HG03064 (cell line): ENCODE measurements around the gene TBC1D22A.

Experiments used
- ATAC-seq: cut with Tn5 transposase; IDR thresholded peaks from one replicate; pipeline ENCODE4 v1.9.1; 2021; ENCODE audit warnings: low read depth; ENCODE audit not compliant: unreplicated experiment

TBC1D22A gene

GRCh38 chr22:47035425-47035881 lies 273.0 kb downstream of the TBC1D22A start:
- ATAC-seq = no peak

- ATAC-seq = no peak
Measured at GRCh38 chr22:47036352-47036751, 273.9 kb downstream of the TBC1D22A start.

GRCh38 chr22:47036936-47037485 lies 274.6 kb downstream of the TBC1D22A start:
- no peak for ATAC-seq

GRCh38 chr22:47038206-47038835 lies 275.9 kb downstream of the TBC1D22A start:
- no peak for ATAC-seq

GRCh38 chr22:47039356-47039755 lies 276.9 kb downstream of the TBC1D22A start:
- no peak for ATAC-seq

- ATAC-seq = no peak
Measured at GRCh38 chr22:47040486-47041270, 278.2 kb downstream of the TBC1D22A start.

GRCh38 chr22:47041271-47042115 lies 279.0 kb downstream of the TBC1D22A start:
- ATAC-seq = no peak

GRCh38 chr22:47042116-47042825 lies 279.8 kb downstream of the TBC1D22A start:
- no peak for ATAC-seq

- no peak for ATAC-seq
Measured at GRCh38 chr22:47042861-47043496, 280.5 kb downstream of the TBC1D22A start.

GRCh38 chr22:47043835-47044721 lies 281.6 kb downstream of the TBC1D22A start:
- no peak for ATAC-seq

- no peak for ATAC-seq
Measured at GRCh38 chr22:47044722-47045535, 282.5 kb downstream of the TBC1D22A start.

- no peak for ATAC-seq
Measured at GRCh38 chr22:47045691-47046410, 283.4 kb downstream of the TBC1D22A start.

- ATAC-seq = no peak
Measured at GRCh38 chr22:47046411-47047065, 284.1 kb downstream of the TBC1D22A start.

- ATAC-seq = no peak
Measured at GRCh38 chr22:47047321-47048122, 285.1 kb downstream of the TBC1D22A start.

GRCh38 chr22:47048123-47049077 lies 285.9 kb downstream of the TBC1D22A start:
- no peak for ATAC-seq
